Endothelial cell (in vitro differentiated cells): ENCODE data around the gene SKIL. TPM values are rescaled to one million over a fixed set of nuclear protein-coding genes. Genes with fewer than 3 reads are reported as not detected.
A peak's percentile ranks its signal among the peaks of the same experiment; 100 is the strongest.

ENCODE experiments used
- DNase-seq: peaks from one replicate; pipeline ENCODE4 v3.0.0; 2021; ENCODE audit warnings: low spot score
- H3K27ac Mint-ChIP-seq: one replicate; pipeline ENCODE4 v1.8.0; 2021; ENCODE audit warnings: mixed read lengths, inconsistent platforms; ENCODE audit not compliant: unreplicated experiment
- H3K27me3 Mint-ChIP-seq: one replicate; pipeline ENCODE4 v1.8.0; 2021; ENCODE audit warnings: mild to moderate bottlenecking, moderate library complexity, mixed read lengths, inconsistent platforms; ENCODE audit not compliant: unreplicated experiment
- H3K36me3 Mint-ChIP-seq: one replicate; pipeline ENCODE4 v1.8.0; 2021; ENCODE audit warnings: mild to moderate bottlenecking, low read depth, mixed read lengths, inconsistent platforms; ENCODE audit not compliant: unreplicated experiment
- H3K4me1 Mint-ChIP-seq: one replicate; pipeline ENCODE4 v1.8.0; 2021; ENCODE audit warnings: mild to moderate bottlenecking, mixed read lengths, inconsistent platforms; ENCODE audit not compliant: unreplicated experiment
- H3K4me3 Mint-ChIP-seq: one replicate; pipeline ENCODE4 v1.8.0; 2021; ENCODE audit warnings: mild to moderate bottlenecking, mixed read lengths, inconsistent platforms; ENCODE audit not compliant: unreplicated experiment
- H3K9me3 Mint-ChIP-seq: one replicate; pipeline ENCODE4 v1.8.0; 2021; ENCODE audit warnings: mixed read lengths, inconsistent platforms; ENCODE audit not compliant: unreplicated experiment
- CTCF ChIP-seq: fragments of 200-600 bp; sonication (generic); IDR thresholded peaks from one replicate; pipeline ENCODE4 v1.5.0; 2021; ENCODE audit warnings: antibody characterized with exemption; ENCODE audit not compliant: unreplicated experiment
- total RNA-seq: library from RNA; stranded (reverse); fragmentation: NEBNext Ultra II Directional; extraction: Animal tissue kit (Norgen Biotek cat#: 25700); gene quantifications from one replicate; pipeline ENCODE4 v1.2.1, GENCODE V29; 2021; ENCODE audit not compliant: unreplicated experiment

The SKIL gene
- total RNA-seq, 1 donor from 2014 or later: 89.0 TPM

- no peak overlapping the region for H3K4me3 Mint-ChIP-seq
- peaks cover 4% of the 10 kb centered on the region for H3K27me3 Mint-ChIP-seq
- peak overlapping the region; percentile 73 for H3K27ac Mint-ChIP-seq
- no peaks in the 10 kb centered on the region for H3K36me3 Mint-ChIP-seq
- DNase-seq: no peak
- H3K9me3 Mint-ChIP-seq: no peaks in the 10 kb centered on the region
- peaks cover 15% of the 10 kb centered on the region for H3K4me1 Mint-ChIP-seq
- no peak for TF ChIP-seq CTCF
Observed at GRCh38 chr3:170321321-170322034, 36.0 kb upstream of the SKIL start.

GRCh38 chr3:170322566-170323269 lies 34.8 kb upstream of the SKIL start:
- no peak overlapping the region for H3K27ac Mint-ChIP-seq
- peaks cover 4% of the 10 kb centered on the region for H3K27me3 Mint-ChIP-seq
- DNase-seq: no peak
- H3K9me3 Mint-ChIP-seq: no peaks in the 10 kb centered on the region
- H3K4me1 Mint-ChIP-seq: peaks cover 11% of the 10 kb centered on the region
- H3K36me3 Mint-ChIP-seq: no peaks in the 10 kb centered on the region
- no peak for TF ChIP-seq CTCF
- no peak overlapping the region for H3K4me3 Mint-ChIP-seq

- peaks cover 4% of the 10 kb centered on the region for H3K27me3 Mint-ChIP-seq
- TF ChIP-seq CTCF: no peak
- H3K27ac Mint-ChIP-seq: no peak overlapping the region
- H3K36me3 Mint-ChIP-seq: peaks cover 6% of the 10 kb centered on the region
- no peak for DNase-seq
- peaks cover 11% of the 10 kb centered on the region for H3K4me1 Mint-ChIP-seq
- H3K4me3 Mint-ChIP-seq: peak overlapping the region; percentile 0
- H3K9me3 Mint-ChIP-seq: no peaks in the 10 kb centered on the region
Observed at GRCh38 chr3:170323331-170323730, 34.2 kb upstream of the SKIL start.

DNA sequence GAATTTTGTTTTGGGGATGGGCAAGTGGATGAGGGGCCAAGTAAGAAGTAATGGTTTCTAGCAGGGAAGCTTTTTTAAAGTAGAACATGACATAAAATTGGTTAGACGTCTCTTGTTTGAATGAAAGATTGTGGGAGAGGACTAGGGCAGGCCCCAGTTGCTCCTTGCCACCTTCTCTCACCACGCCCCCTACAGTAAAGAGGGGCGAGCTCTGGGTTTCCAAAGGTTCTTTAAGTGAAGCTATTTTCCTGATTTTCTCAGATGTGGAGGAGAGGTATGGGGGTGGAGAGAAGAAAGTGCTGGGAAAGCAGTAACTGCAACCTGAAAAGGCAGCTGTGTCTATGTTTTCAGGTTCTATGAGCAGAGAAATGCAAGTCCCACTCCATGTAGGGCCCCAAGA lies 32.6 kb upstream of the SKIL start:
- Mint-ChIP-seq H3K4me3 (no peak overlapping the region), H3K27me3 (peaks cover 4% of the 10 kb centered on the region), H3K4me1 (peaks cover 9% of the 10 kb centered on the region), H3K9me3 (no peaks in the 10 kb centered on the region), H3K36me3 (peaks cover 7% of the 10 kb centered on the region), H3K27ac (no peak overlapping the region)
- no peak for DNase-seq
- no peak for TF ChIP-seq CTCF
